ENCODE measurements around the gene ICE1.

- TF ChIP-seq POLR2AphosphoS5 (IDR thresholded peaks at IDR 0.05; ENCODE audit: low read depth, low read length): no peak
- no peak for TF ChIP-seq REST (IDR thresholded peaks at IDR 0.05; ENCODE audit: insufficient read depth in 1 of 2, low read depth in 2 of 2, low read length in 2 of 2)
- TF ChIP-seq TAF1 (IDR thresholded peaks at IDR 0.05; ENCODE audit: borderline replicate concordance, insufficient read depth, low read length): no peak
Observed at GRCh38 chr5:5512543-5512942, 90.1 kb downstream of the ICE1 start.
